ENCODE data around the gene ADRA2B.

DNA sequence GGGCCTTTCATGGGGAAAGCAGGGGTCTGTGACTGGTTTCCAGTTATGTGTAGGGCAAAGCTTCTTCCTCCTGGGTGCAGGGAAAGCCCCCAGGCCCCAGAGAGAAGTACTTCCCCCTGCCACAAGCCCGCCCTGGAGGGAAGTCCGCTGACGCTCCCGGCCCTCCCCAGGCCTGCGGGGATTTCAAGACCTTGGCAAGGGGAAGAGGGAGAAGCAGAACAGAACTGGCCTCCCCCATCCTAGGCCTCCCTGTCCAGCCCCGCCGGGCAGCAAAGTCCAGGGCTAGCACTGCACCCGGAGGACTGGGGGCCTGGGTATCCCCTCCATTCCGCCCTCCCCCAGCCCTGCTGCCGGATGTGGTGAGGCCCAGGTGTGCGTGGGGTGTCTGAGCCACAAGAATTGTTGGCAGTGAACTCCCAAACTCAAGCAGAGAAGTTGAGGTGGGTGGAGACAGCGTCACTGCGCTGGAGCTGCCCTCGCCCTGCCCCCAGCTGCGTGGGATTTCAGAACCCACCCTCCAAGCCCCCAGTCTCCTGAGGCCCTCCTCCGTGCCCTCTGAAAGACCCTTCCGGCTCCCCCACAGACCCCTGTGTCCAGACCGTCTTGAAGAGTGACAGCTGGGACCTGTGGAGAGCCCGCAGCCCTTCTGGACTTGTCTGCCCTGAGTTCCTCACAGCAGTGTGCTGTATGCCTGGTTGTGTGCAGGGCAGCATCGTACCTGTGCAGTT is 29.9 kb upstream of the ADRA2B start:
- no peak for TF ChIP-seq EZH2 (IDR thresholded peaks at IDR 0.05; ENCODE audit: insufficient read depth, poor library complexity, severe bottlenecking)
- TF ChIP-seq EZH2phosphoT487 (IDR thresholded peaks at IDR 0.05; ENCODE audit: insufficient read depth, low read depth): no peak
